ENCODE data around the gene CCDC12.

The CCDC12 gene

DNA sequence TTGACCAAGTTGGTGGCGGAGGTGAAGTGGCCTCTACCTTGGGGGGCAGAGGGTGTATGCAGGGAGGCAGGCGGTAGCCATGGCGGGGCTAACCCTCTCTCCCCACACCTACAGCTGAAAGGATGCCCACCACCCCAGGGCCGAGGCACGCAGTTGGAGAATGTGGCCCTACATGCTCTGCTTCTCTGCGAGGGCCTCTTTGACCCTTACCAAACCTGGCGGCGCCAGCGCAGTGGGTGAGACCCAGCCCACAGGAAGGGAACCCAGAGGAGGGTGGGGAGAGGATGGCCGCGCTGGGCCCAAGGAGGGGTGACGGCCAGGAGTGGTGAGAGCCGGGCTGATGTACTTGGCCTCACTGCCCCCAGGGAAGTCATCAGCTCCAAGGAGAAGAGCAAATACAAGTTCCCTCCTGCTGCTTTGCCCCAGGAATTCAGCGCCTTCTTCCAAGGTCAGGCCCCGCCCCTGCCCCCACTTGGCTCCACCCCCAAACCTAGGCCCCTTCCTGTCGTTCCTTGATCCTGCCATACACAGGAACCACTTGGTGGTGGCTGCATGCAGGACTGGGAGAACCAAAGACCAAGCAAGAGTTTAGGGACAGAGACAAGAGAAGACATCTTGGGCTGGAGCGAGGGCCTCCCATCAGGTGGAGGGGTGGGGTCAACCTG lies 12.7 kb upstream of the CCDC12 start:
- H3K27ac ChIP-seq: no peak overlapping the region
- DNase-seq (ENCODE audit: low spot score): no peak
- TF ChIP-seq, protein P1, sequence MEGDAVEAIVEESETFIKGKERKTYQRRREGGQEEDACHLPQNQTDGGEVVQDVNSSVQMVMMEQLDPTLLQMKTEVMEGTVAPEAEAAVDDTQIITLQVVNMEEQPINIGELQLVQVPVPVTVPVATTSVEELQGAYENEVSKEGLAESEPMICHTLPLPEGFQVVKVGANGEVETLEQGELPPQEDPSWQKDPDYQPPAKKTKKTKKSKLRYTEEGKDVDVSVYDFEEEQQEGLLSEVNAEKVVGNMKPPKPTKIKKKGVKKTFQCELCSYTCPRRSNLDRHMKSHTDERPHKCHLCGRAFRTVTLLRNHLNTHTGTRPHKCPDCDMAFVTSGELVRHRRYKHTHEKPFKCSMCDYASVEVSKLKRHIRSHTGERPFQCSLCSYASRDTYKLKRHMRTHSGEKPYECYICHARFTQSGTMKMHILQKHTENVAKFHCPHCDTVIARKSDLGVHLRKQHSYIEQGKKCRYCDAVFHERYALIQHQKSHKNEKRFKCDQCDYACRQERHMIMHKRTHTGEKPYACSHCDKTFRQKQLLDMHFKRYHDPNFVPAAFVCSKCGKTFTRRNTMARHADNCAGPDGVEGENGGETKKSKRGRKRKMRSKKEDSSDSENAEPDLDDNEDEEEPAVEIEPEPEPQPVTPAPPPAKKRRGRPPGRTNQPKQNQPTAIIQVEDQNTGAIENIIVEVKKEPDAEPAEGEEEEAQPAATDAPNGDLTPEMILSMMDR (IDR thresholded peaks at IDR 0.05): no peak
- H3K4me3 ChIP-seq: no peak overlapping the region

DNA sequence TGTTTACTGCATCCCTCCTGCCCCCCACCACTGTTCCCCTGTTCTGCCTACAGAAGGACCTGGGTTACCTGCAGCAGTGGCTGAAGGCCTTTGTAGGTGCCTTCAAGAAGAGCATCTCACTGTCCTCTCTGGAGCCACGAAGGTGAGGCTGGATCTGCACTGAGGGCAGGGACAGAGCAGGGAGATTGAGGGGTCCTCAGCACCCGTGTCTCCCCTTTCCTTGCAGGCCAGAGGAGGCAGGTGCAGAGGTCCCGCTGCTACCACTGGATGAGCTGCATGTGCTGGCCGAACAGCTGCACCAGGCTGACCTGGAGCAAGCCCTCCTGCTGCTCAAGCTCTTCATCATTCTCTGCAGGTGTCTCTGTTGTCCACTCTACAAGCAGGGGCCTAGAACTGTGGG lies 12.1 kb upstream of the CCDC12 start:
- TF ChIP-seq, protein P1 (IDR thresholded peaks at IDR 0.05): no peak
- Histone ChIP-seq H3K4me3 (no peak overlapping the region), H3K27ac (peak overlapping the region in 1 of 2 donors; percentile 48)
- DNase-seq (ENCODE audit: low spot score): no peak

DNA sequence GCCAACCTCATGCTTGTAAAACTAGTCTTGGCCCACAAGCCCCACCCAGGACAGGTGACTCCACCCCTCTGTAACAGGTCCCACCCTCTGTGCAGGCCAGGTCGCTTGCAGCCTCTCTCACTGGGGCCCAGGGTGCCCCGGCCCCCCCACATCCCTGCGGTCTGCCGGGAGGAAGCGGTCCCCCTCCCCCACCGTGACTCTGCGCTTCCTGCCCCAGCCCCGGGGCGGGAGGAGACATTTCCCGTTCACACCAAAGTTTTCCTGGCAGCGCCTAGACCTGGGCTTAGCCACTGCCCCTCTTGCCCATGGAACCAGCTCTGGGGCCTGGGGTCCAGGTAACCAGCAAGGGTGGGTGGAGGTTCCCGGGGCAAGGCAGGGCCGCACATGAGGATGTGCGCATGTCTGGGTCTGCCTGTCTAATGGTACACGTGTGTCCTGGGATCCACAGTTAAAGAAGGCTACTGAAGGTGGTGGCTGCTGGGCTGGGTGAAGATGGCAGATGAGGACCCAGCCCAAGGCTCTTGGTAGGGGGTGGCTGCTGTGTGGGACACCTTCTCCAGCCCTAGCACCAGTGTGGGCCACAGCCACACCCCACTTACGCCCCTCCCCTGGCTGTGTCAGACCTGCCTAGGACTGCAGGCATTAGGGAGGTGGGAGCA lies 11.3 kb upstream of the CCDC12 start:
- Histone ChIP-seq H3K27ac (peak overlapping the region in 1 of 2 donors; percentile 48), H3K4me3 (peak overlapping the region; percentile 17)
- no peak for DNase-seq (ENCODE audit: low spot score)
- TF ChIP-seq, protein P1 (IDR thresholded peaks at IDR 0.05): no peak

DNA sequence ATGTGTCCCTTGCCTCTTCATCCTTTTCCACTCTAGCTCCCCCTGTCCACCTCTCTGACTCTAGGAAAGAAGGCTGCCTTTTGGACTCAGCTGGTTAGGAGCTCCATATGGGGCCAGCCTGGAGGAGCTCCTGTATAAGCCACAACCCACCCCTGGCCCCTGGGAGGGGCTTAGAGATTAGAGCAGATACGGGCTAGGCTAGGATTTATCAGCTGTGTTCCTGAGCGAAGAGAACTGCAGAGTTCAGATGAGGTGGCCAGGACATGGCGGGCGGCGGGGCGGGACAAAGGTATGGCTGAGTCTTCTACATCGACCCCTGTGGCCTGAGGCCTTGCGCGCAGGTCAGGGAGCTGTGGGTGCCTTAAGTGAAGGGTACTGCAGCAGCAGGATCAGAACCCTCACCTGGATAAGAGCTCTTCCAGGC lies 10.8 kb upstream of the CCDC12 start:
- Histone ChIP-seq H3K27ac (peak overlapping the region in 1 of 2 donors; percentile 17), H3K4me3 (peak overlapping the region; percentile 17)
- no peak for DNase-seq (ENCODE audit: low spot score)
- TF ChIP-seq, protein P1 (IDR thresholded peaks at IDR 0.05): no peak

- no peak overlapping the region for H3K4me3 ChIP-seq
- no peak for DNase-seq (ENCODE audit: low spot score)
- H3K27ac ChIP-seq: peak overlapping the region in 1 of 2 donors; percentile 17
- TF ChIP-seq, protein P1 (IDR thresholded peaks at IDR 0.05): no peak
These were observed 10.3 kb upstream of the CCDC12 start for GRCh38 chr3:46986782-46987310.

- TF ChIP-seq, protein P1 (IDR thresholded peaks at IDR 0.05): no peak
- no peak for DNase-seq (ENCODE audit: low spot score)
- Histone ChIP-seq H3K27ac (peak overlapping the region in 1 of 2 donors; percentile 17), H3K4me3 (no peak overlapping the region)
These were observed 9.6 kb upstream of the CCDC12 start for GRCh38 chr3:46986055-46986730.

All from coronary artery (tissue), 2 donors.